Measurements from ENCODE around the gene PAQR8.

Gene PAQR8

GRCh38 chr6:52361945-52362442 lies at the start of gene PAQR8:
Gene PAQR8 (plus strand): TSS chr6:52362151. CDS start chr6:52403214, 41,063 bp downstream.
- peak; percentile 71 for DNase-seq

GRCh38 chr6:52312461-52312860 lies 49.5 kb upstream of the PAQR8 start:
- no peak for DNase-seq

GRCh38 chr6:52314752-52315151 lies 47.2 kb upstream of the PAQR8 start:
- no peak for DNase-seq

GRCh38 chr6:52317211-52317610 lies 44.7 kb upstream of the PAQR8 start:
- no peak for DNase-seq

- DNase-seq: no peak
Measured at GRCh38 chr6:52317841-52318581, 43.9 kb upstream of the PAQR8 start.

- no peak for DNase-seq
Measured at GRCh38 chr6:52324189-52324588, 37.8 kb upstream of the PAQR8 start.

GRCh38 chr6:52325695-52326471 lies 36.1 kb upstream of the PAQR8 start:
- DNase-seq: no peak

- no peak for DNase-seq
Measured at GRCh38 chr6:52326540-52327364, 35.2 kb upstream of the PAQR8 start.

- no peak for DNase-seq
Measured at GRCh38 chr6:52328303-52328662, 33.7 kb upstream of the PAQR8 start.

GRCh38 chr6:52328729-52329128 lies 33.2 kb upstream of the PAQR8 start:
- DNase-seq: peak; percentile 40

- peak; percentile 9 for DNase-seq
Measured at GRCh38 chr6:52330470-52330869, 31.5 kb upstream of the PAQR8 start.

- DNase-seq: no peak
Measured at GRCh38 chr6:52331793-52332457, 30.0 kb upstream of the PAQR8 start.

- no peak for DNase-seq
Measured at GRCh38 chr6:52333840-52334200, 28.1 kb upstream of the PAQR8 start.

- DNase-seq: no peak
Measured at GRCh38 chr6:52335576-52335975, 26.4 kb upstream of the PAQR8 start.

- no peak for DNase-seq
Measured at GRCh38 chr6:52336919-52337561, 24.9 kb upstream of the PAQR8 start.

- DNase-seq: no peak
Measured at GRCh38 chr6:52337633-52338290, 24.2 kb upstream of the PAQR8 start.

GRCh38 chr6:52340603-52340880 lies 21.4 kb upstream of the PAQR8 start:
- DNase-seq: no peak

GRCh38 chr6:52341561-52342260 lies 20.2 kb upstream of the PAQR8 start:
- DNase-seq: no peak

GRCh38 chr6:52345311-52345710 lies 16.6 kb upstream of the PAQR8 start:
- DNase-seq: no peak

- DNase-seq: no peak
Measured at GRCh38 chr6:52346503-52346902, 15.4 kb upstream of the PAQR8 start.

- DNase-seq: no peak
Measured at GRCh38 chr6:52347818-52348217, 14.1 kb upstream of the PAQR8 start.

Data from NCI-H774 (cell line).